GM19193 (cell line): Measurements from ENCODE around the gene MUC4.

ENCODE experiments used
- POLR2A ChIP-seq: IDR thresholded peaks from 4 replicates; pipeline ENCODE4 v1.6.1; 2011; ENCODE audit not compliant: insufficient read depth, insufficient read length; ENCODE audit errors: extremely low read depth

The MUC4 gene

DNA sequence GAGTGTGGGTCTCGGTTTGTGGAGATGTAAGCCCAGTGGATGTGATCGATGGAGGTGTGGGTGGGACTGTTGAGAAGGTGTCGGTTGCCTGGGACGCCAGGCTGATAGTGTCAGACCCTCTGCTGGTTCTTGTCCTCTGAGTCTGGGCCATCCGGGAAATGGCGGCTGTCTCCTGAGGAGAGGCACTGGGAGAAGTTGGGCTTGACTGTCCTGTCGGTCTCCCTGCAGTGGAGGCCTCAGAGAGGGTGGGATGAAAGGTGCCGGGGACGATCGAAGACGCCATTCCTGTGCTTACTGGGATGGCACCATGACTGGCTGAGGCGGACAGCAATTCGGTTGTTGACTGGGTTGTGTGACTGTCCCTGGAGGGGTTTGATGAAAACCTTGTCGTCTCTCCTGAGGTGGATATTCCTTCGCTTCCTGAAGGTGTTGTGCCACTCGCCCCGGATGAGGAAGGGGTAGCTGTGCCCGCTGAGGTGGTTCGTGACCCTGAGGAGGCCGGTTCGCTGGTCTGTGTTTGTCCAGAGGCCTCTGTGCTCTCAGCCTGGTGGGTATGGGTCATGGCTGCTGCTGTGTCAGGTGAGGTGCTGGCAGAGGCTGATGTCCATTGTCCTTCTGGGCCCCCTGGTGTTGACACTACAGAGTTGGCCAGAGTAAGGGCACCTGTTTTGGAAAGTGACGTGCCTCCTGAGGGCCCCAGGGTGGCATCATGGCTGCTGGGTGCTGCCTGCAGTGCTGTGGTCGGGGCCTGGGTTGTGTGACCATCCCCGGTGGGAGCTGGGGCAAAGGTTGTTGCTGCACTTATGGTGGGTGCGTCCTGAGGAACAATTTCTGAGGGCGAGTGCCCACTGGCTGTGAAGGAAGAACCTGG, 22.8 kb downstream of the MUC4 start:
- TF ChIP-seq POLR2A, result no peak

DNA sequence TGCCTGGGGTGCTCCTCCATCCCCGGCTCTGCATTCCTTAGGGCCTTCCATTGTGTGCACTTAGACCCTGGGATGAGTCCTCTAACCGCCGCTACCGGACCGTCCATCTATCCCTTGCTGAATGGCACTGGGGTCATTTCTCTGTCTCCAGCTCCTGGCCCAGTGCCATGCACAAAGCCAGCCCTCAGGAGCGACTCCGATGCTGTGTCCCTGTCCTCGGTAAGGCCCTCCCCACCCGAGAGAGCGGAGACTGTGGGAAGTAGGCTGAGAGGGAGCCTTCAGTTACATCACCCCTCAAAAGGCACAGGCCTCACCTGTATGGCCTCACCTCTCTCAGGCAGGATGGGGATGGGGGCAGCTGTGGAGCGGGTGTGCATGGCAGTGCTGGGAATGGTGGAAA, 33.8 kb downstream of the MUC4 start:
- TF ChIP-seq POLR2A, result no peak

DNA sequence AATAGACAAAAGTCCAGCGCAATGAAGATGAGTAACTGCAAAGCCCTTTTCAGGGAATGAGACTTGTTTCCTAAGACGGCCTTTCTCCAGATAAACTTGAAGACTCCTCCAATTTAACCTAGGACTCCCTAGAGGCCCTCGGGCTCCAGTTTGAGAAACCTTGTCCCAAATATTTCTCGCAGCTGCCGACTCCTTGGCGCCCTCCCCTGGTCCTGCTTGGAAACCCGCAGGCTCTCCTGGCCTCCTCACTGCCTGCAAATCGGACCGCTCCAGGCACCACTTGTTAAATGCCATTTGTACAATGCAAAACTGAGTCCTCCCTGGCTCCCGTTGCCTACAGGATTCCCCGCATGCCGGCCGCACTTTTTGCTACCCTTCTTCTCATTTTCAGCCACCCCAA, 36.8 kb downstream of the MUC4 start:
- TF ChIP-seq POLR2A, result no peak

DNA sequence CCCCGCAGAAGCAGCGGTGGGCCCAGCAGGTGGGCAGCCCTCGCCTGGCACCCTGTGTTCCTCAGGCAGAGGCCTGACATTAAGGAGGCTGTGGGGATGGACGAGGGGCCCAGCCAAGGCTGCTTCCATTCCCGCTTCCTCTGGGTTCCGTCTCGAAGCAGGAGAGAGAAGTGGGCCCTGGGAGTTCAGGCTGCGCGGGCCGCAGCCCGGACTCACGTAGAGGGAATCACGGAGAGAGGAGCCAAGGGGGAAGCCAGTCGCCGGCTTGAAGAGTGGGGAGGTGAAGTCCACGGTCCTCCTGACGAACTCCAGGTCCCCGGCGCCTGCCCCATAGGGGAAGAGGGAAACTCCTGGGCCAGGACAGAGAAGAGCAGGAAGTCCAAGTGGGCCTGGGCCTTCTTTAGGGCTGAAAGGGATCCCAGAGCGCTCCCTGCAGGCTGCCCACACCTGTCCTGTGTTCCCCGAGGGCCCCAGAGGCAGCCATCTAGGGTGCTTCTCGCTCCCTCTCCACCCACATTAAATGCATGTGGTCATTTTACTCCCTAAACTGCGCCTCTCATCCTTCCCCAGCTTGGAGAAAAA, 37.7 kb downstream of the MUC4 start:
- TF ChIP-seq POLR2A, result no peak

DNA sequence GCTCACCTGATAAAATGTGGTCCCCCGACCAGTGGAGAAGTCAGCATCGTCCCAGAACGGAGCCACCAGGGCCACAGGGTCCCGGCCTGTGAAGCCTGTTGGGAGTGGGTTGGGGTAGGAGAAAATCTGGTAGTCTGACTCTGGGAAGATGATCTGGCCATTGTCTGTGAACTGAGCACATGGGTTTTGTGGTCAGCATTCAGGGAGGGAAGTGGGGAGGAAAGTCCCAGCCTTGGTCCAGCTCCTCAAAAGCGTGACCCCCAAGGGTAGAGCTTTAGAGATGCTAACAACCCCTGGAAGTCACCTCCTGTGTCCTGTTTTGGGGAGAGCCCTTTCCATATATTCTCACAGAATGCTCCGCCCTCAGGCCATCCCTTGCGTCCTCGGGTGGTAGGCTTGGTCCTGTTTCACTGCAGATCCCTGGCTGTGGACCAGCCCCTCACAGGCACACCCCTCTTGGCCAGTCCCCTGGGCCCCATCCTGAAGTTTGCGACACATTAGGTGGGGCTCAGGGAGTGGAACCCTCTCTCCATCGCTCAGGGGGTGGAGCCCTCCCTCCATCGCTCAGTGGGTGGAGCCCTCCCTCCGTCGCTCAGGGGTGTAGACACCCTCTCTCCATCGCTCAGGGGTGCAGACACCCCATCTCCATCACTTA, 40.0 kb downstream of the MUC4 start:
- no peak for TF ChIP-seq POLR2A

DNA sequence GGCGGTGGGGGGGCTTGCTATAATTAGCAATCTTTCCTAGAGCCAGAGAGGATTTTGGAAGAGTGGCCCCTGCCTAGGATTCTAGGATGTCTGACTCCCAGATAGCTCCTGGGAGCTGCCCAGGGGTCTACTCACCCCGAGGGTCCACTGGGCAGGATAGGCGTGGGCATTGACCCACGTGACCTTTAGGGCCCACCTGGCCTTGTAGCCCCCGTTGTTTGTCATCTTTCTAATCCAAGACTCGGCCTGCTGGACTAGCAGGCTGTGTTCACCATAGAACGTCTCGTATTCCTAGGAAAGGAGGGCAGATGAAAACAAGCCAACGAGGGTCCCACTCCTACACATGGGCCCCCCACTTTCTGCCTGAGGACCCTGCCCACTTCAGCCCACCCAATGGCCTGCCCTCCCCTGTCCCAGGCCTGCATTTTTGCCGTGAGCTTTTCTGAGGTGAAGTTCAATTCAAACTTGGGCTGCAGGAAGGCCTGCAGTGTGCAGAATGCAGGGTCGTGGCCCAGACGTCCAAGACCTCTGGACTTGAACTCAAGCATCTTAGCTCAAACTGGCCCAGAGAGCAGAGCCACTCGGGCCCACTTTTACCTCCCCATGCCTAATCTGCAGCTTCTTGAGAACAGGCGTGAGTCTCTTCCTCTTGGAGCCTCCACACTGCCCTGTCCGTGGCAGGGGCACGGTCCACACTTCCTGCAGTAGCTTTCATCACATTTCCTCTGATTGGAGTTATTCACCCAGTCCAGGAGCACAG, 41.5 kb downstream of the MUC4 start:
- no peak for TF ChIP-seq POLR2A

DNA sequence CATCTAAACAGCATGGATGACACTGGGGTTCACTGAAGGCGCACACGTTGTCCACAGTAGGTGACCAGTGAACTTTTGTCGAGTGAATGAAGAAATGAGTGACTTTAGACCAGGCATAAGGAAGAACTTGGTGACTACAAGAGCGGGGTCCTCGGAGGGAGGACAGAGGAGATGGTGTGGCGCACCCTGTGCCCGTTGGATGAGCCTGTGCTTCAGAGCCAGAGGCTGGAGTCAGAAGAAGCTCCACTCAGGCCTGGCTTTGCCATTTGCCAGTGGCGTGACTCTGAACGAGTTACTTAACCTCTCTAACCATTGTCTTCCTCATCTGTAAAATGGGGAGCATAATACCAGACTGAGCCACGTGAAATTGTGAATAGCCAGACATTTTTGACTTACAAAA, 42.2 kb downstream of the MUC4 start:
- TF ChIP-seq POLR2A, result no peak

DNA sequence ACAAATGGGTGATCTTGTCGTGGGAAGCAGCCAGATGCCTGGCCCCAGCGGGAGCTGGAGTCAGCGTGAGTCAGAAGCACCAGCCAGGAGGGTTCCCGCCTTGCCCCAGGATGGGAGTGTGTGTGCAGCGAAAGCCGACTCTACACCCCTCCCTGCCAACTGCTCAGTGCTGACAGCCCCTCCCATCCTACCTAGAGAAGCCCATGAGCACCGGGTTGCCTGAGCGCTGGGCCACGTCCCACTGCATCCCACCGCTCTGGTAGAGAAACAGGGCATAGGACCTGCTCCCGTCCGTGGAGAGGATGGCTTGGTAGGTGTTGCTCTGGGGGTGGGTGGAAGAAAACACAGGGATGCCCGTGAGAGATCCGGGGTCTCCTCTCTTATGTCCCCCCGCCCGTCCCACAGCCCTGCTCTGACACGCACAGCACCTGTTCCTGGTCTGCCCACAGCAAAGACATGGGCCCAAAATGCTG, 42.9 kb downstream of the MUC4 start:
- TF ChIP-seq POLR2A, result no peak

DNA sequence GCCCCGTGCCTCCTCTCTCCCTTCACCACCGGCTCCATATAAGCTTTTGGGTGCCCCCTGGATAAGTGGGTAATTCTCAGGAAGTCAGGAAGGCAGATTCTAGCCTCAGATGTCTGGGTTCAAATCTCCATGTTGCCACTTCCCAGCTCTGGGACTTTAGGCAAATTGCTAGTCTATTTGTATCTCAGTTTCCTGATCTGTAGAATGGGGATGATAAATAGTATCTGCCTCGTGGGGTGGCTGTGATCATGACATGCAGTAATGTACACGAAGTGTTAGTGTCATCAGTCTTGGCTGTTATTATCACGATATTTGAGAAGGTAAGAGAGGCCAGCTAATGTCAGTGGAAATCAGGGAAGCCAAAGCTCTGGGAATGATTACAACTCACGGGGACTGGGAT, 43.3 kb downstream of the MUC4 start:
- no peak for TF ChIP-seq POLR2A

DNA sequence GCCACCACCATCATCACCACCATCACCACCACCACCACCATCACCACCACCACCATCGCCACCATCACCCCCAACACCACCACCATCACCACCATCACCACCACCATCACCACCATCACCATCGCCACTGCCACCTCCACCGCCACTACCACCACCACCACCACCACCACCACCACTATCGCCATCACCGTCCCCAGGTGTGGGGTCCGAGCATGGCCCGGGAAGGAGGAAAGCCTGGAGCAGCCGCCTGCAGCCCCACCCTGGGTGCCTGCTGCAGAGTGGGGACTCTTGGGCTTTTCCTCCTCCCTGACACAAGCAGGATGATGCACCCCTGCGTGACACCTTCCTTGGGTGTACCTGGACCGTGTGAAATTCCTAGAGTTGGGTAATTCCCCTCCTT, 43.9 kb downstream of the MUC4 start:
- TF ChIP-seq POLR2A, result no peak

DNA sequence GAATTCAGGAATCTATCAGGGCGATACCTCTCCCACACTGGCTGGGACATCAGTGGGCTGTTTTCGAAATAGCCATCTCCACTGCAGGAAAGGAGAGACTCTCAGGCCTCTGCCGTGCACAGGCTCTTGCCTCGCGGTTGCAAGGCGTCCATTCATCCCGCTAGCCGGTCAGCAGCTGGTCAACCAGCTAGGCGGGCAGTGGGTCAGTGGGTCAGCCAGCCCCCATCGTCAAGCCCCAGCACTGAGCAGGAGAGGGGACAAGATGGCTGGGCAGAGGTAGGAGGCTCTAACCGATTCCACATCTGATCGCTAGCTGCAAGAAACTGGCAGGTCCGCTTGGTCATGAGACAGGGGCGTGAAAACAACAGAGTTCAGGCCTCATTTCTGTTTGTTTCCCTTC, 45.1 kb downstream of the MUC4 start:
- TF ChIP-seq POLR2A, result no peak

DNA sequence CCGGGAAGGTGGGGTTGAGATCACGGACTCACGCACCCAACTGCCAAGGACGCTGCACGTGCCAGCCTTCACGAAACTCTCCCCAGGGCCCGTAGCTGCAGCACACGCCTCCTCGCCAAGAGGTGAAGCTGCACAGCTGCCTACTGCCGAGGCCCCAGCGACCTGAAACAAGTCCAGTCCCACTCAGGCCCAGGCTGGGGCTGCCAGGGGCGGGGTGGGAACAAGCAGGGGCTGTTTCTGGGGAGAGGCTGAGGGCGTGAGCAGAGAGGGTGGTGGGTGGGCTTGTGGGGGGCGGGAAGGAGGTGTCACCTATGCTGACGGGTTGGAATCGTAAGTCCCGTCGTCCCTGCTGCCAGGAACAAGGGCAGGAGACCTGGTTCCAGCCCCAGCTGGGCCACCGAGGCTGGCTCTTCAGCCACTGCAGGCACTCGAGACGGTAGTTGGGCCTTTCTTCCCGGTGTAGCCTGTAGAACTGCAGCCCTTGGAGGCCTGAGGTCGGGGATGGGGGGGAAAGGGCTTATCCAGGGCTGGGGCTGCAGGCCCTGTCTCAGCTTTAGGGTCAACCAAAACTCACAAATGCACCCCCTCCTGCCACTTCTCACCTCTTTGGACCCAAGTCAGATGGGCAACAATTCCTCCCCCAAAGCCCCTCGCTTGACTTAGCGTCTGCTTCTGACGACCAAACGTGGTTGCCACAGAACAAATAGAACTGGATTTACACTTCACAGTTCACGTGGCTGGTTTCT, 46.6 kb downstream of the MUC4 start:
- no peak for TF ChIP-seq POLR2A

DNA sequence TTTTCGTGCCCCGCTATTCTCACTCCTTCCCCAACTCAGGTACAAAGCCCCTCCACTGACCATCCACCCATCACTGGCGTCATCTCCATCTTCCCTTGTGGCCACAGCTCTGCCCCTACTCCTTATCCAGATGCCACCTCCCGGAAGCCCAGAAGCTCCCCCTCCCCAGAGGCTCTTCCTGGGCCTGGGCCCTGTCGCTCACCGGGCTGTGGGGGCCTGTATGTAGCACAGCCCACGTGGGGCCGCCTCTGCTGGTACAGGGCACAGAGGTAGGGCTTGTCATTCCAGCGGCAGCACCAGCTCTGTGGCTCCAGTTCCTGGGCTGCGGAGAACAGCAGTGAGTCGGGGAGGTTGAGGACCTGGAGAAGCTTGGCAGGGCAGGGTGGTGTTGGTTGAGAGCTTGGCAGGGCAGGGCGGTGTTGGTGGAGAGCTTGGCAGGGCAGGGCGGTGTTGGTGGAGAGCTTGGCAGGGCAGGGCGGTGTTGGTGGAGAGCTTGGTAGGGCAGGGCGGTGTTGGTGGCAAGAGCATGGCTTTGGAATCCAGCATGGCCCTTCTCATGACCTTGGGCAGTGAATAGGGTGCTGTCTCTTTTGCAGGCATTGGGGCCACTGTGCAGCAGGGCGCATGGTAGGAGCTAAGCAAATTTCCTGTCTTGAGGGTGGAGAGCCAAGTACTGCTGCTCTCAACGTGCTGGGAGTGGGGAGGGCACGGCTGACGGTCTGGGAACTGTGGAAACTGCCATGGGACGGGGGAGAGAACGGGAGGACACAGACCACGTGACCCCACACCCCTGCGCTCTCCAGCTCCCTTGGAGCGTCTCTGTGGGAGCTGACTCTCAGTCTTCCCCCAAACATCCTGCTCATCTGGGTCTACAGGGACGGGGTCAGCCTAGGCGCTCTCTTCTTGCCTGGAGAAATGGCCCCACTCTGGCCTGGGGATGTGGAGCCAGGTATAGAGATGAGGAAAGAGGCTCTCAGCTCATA, 47.6 kb downstream of the MUC4 start:
- TF ChIP-seq POLR2A, result no peak
